ENCODE results near the gene CRMP1.

DNA sequence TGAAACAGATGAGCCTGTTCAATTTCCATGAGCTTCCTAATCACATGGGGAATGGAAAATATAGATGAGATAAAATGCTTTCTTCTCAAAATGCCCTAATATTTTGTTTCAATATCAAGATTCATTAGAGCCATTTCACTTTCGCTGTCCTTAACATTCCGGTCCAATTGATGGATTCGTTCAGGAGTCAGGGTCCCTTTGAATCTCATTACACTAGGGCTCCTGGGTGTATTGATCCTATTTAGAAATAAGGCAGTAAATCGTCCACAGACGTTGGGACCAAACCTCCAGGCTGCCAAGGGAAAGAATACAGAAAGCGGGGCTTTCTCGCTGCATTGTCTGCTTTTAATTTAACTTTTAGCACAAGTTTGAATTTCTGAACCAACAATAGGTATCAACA lies 20.6 kb upstream of the CRMP1 start:
- TF ChIP-seq, protein P1, sequence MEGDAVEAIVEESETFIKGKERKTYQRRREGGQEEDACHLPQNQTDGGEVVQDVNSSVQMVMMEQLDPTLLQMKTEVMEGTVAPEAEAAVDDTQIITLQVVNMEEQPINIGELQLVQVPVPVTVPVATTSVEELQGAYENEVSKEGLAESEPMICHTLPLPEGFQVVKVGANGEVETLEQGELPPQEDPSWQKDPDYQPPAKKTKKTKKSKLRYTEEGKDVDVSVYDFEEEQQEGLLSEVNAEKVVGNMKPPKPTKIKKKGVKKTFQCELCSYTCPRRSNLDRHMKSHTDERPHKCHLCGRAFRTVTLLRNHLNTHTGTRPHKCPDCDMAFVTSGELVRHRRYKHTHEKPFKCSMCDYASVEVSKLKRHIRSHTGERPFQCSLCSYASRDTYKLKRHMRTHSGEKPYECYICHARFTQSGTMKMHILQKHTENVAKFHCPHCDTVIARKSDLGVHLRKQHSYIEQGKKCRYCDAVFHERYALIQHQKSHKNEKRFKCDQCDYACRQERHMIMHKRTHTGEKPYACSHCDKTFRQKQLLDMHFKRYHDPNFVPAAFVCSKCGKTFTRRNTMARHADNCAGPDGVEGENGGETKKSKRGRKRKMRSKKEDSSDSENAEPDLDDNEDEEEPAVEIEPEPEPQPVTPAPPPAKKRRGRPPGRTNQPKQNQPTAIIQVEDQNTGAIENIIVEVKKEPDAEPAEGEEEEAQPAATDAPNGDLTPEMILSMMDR (IDR thresholded peaks at IDR 0.05 in 4 of 5, conservative IDR thresholded peaks at IDR 0.05 in 1 of 5), result no peak
- no peak for TF ChIP-seq POLR2A (IDR thresholded peaks at IDR 0.05)

Data from gastrocnemius medialis (tissue), 4 donors.